GM18498 (cell line): ENCODE measurements around the gene MEGF6.
"Not testable (repeated sequence)": the region's sequence is repeated elsewhere in the genome, so short reads cannot be mapped to it uniquely, and the experiment has no call there.

ENCODE experiments used
- ATAC-seq: cut with Tn5 transposase; IDR thresholded peaks from one replicate; pipeline ENCODE4 v1.9.1; 2021; ENCODE audit warnings: mild to moderate bottlenecking, moderate library complexity; ENCODE audit not compliant: unreplicated experiment

The MEGF6 gene

DNA sequence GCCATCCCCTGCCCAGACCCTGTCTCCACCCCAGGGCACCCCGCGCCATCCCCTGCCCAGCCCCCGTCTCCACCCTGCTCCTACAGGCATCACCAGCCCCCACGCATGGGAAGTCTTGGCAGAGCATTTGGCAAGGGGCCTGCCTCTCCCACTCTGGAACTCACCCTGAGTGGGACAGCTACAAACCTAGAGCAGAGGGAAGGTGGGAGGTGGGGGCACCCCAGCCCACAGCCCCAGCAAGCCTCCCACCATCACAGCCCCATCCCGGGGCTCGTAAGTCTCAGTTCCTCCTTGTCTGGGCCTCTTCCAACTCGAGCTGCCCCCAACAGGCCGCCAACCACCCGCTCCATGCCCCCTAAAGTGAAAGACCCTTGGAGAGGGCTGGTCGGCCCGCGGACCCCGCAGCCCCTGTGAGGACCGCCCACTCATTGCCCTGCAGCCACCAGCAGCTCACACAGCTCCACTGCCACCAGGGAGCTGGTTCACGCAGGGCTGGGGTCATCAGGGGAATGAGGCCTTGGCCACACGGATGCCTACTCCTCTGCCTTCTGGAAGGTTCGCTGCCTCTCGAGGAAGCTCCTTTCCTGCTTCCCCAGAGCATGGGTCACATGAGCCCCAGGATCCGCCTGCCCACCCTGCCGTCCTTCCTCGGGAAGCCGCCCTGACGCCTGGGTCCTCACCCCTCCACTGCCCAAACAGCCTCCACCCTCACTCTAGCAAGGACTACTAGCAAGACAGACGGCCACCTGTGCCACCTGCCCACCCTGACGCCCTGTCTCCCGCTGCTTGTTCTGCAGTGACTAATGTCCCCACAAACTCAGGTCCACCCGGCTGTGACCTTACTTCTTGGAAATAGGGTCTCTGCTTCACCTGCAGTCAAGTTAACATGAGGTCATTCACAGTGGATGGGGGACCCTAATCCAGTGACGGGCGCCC is 14.4 kb downstream of the MEGF6 start:
- ATAC-seq, result no peak

DNA sequence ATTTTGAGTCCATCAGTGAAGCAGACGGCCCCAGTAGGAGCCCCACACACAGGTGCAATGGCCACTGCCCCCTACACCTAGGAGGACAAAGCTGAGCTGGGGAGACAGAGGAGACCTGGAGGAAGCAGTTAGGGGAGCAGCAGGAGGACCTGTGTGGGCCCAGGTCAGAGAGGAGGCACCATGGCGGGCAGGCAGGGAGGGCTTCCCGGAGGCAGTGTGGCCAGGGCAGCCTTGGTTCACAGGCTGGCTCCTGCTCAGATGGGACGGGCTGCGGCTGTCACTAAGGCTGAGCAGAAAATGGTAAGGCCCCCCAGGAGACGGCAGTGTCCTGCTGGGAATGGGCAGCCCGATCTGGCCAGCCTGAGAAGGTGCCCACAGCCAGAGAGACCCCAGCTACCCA is 15.4 kb downstream of the MEGF6 start:
- no peak for ATAC-seq

DNA sequence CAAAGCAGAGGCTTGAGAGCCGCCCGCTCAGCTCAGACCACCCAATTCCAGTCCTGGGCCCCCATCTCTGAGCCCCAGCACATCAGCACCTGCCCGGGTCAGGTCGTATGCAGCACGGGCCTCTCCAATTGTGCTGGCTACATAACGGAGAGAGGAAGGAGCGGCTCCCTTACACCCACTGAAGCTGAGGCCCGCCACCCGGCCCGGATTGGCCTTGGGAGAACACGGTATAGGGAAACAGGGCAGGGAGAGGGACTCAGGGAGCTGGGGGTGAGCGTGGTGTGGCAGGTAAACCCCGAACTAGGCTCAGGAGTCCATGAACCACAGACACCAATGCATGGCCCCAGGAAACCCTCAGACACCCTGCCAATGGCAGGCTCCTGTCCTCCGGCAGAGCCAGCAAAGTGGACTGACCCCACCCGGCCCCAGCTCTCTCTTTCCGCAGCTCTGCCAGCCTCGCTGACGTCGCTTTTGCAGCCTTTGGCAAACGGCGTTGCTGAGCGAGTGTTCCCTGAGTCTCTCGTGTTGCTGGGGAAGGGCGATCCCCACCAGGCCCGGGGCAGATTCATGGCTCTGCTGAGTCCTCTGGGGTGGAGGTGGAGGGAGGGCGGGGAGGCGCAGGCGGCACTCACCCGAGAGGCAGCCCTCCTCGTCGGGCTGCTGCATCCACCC is 16.5 kb downstream of the MEGF6 start:
- ATAC-seq, result no peak

DNA sequence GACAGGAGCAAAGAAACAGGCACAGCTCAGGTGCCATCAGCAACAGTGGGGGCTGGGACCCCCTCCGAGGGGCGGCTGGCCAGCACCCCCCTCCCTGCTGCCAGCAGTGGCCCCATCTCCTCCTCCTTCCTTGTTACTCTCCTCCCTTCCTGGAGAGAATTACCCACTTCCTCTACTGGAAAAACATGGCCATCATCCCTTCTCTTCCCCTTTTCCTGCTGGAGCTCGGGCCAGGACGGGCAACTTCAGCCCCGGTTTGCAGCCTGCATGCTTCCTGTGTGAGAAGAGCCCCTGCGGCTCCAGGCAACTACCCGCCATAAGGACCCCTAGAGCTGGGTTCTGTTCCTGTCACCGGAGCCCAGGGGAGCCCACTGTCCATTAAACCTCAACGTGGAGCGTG is 17.6 kb downstream of the MEGF6 start:
- no peak for ATAC-seq

DNA sequence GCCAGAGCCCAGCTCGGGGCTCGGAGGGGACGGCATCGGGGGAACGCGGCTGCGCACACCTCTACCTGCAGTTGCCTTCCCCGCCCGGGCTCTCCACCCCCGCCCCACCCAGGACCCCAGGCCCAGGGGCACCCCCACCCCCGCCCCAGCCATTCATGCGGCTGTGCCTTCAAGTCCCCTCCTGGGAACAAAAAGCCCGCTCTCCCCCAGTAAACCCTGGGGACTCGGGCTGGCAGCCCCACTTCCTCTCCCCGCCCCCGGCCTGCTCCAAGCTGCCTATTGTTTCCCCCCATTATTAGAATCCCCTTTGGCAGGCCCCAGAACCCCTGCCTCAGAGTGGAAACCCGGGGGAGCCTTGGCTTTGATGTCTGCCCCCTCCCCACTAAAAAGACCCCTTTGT is 18.0 kb downstream of the MEGF6 start:
- ATAC-seq, result no peak

DNA sequence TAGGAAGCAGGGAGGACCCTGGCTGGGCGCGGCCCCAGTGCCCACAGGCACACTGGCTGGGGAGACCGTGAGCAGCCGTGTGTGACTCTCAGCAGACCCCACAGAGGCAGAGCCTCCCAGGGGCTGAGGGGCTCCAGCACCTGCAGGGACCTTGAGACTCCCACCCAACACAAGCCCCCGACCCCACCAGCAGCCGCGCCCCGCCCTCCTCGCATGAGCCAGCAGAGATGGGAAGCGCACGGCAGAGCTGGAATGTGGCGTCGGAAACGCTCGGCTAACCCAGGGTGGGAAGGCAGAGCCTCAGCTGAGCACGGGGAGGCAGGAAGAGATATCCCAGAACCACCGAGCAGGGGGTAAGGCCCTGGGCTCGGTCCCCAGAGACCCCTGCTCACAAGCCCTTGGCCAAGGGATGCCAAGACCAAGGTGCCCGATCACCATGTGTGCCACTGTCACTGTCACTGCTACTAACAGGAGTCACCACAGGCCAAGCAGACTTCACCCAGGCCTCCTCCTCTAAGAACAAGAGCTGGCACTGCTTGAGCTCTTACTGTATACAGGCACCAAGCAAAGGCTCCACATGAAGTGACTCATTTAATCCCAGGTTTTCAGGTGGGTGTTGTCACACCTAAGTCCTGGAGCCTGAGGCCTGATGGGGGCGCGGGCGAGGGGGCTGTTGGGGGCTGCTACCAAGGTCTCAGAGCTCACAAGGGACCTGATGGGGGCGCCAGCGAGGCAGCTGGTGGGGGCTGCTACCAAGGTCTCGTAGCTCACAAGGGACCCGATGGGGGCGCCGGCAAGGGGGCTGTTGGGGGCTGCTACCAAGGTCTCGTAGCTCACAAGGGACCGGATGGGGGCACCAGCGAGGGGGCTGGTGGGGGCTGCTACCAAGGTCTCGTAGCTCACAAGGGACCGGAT is 20.1 kb downstream of the MEGF6 start:
- ATAC-seq, result no peak

DNA sequence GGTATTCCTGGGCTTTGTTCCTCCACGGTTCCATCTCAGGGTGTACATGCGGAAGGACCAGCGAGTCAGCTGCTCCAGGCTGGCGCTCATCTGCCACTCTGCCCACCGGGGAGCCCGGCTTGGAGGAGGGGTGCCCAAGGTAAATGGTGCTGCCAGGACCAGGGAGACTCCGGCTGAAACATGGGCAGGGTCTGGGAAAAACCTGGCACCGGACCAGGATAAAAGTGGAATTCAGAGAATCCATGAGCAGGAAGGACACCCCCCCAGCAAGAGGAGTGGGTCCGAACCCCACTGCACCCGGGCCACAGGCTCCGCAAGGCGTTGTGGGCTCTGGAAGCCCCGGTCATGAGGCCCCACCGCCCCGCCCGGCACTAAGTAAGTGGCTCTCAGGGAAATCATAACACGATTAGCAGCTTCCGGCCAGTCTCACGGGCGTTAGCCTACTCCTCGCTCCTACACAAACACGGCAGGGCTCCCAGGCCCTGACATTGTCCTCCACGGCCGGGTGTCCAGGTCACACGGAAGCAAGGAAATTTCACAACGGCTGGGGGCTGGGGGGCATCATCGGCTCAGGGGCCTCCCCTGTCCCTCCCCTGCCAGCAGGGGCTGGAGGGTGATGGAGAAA is 21.1 kb downstream of the MEGF6 start:
- no peak for ATAC-seq

DNA sequence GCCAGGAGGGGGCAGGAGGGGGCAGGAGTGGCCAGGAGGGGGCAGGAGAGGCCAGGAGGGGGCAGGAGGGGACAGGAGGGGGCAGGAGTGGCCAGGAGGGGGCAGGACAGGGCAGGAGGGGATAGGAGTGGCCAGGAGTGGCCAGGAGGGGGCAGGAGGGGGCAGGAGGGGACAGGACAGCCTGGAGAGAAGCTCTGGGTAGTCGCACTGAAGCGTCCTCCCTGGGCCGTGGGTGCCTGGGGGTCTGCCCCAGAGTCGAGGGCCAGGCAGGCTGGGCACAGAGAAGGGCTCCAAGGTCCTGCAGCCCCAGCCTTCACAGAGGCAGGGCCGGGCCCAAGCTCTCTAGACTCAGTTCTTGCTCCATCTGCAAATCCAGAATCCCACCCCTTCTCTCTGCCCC is 22.9 kb downstream of the MEGF6 start:
- ATAC-seq, result no peak

DNA sequence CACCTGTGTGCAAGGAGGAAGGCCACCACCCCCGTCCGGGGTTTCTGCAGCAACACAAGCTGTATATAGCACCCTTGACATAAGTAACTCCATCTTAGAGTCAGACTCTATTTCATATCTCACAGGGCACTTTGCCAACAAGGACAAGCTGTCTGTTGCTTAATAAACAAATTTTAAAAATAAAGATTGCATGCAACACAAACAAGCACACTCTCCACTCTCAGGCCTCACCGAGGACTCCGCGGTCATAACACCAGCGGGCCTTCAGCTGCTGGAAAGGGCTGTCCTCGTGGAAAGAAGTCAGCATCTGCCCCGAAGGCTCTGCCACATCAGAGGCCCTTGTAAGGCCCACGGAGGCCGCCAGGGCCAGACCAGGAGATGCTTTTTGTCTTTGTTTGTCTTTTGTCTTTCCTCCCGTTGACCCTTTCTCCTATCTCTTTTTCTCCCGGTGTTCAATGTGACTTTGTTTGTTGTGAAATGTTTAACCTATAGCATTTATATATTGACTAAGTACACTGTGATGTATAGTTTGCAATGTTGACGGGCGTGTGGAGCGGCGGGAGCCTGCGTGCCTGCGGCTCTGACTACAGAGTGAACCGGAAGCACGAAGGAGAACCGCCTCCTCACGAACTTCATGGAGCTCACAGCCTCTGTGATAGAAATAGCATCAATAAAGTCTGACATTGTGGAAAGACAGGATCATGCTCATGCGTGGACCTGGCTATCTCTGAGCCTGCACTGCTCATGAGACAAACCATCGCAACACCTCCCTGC is 24.1 kb downstream of the MEGF6 start:
- no peak for ATAC-seq

DNA sequence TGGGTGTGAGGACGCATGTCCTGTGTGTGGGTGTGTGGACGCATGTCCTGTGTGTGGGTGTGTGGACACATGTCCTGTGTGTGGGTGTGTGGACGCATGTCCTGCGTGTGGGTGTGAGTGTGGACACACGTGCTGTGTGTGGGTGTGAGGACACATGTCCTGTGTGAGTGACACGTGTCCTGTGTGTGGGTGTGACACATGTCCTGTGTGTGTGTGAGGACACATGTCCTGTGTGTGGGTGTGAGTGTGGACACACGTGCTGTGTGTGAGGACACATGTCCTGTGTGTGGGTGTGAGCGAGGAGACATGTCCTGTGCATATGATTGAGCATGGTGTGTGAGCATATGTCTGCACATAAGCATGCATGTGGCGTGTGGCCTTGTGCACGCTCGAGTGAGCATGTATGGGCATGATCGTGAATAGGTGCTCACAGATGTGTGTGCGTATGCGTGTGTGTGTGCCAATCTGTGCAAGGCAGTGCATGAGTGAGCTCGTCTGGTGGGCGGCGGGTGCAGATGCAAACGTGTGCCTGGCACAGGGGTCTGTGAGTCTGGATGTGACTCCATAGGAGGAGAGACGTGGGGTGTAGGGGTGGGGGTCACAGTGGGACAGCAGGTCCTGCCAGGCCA is 25.3 kb downstream of the MEGF6 start:
- ATAC-seq, result no peak

DNA sequence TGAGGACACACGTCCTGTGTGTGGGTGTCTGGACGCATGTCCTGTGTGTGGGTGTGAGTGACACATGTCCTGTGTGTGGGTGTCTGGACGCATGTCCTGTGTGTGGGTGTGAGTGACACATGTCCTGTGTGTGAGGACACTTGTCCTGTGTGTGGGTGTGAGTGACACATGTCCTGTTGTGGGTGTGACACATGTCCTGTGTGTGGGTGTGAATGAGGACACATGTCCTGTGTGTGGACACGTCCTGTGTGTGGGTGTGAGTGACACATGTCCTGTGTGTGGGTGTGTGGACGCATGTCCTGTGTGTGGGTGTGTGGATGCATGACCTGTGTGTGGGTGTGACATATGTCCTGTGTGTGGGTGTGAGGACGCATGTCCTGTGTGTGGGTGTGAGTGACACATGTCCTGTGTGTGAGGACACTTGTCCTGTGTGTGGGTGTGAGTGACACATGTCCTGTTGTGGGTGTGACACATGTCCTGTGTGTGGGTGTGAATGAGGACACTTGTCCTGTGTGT is 25.9 kb downstream of the MEGF6 start:
- ATAC-seq, result not testable (repeated sequence)

DNA sequence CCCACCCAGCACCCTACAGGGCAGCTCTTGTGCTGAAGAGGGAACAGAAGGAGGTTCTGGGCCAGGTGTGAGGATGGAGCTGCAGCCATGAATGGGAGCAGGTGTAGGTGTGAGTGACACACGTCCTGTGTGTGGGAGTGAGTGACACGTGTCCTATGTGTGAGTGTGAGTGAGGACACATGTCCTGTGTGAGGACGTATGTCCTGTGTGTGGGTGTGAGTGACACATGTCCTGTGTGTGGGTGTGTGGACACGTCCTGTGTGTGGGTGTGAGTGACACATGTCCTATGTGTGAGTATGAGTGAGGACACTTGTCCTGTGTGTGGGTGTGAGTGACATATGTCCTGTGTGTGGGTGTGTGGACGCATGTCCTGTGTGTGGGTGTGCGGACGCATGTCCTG is 26.4 kb downstream of the MEGF6 start:
- ATAC-seq, result no peak

DNA sequence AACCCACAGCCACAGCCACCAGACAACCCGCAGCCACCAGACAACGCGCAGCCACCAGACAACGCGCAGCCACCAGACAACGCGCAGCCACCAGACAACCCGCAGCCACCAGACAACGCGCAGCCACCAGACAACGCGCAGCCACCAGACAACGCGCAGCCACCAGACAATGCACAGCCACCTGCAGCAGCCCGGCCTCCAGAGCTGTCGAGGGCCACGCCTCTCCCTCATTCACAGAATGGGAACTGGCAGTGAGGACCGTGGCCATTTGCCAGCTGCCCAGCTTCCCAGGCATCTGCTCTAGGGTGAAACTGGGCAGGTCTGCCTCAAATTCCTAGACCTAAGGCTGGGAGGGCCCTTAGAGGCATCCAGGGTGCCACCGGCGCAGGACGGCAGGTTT is 27.6 kb downstream of the MEGF6 start:
- not testable (repeated sequence) for ATAC-seq

DNA sequence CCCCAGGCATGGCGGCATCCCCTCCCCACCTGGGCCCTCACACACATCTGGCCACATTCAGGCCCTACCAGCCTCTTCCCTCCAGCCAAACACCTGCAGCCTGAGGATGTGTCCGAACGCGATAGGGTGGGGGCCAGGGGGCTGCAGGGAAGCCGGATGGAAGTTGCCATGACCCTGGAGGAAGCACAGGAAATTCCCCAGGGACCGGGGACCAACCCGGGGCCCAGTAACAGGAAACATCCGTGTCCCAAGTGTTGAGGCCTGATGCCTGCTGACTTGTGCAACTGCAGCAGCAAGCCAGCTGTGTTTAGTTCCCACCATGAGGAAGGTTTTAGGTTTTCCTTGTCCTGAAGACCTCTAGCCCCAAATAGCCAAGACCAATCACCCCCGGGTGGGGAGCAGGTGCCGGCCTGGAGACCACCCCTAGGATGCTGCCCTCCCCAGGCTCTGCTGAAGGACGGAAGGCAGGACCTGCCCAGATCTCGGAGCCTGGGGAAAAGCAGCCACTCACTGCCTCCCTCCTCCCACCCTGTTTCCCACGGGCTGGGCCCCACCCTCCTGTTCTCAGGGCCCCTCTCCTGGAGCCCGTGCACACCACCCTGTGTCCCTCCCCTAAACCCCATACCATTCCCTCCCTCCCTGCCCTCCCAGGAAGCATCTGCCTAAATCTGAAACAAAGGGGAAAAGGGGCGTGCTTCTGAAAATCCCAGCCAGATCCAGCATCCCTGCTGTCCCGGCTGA is 29.8 kb downstream of the MEGF6 start:
- no peak for ATAC-seq

DNA sequence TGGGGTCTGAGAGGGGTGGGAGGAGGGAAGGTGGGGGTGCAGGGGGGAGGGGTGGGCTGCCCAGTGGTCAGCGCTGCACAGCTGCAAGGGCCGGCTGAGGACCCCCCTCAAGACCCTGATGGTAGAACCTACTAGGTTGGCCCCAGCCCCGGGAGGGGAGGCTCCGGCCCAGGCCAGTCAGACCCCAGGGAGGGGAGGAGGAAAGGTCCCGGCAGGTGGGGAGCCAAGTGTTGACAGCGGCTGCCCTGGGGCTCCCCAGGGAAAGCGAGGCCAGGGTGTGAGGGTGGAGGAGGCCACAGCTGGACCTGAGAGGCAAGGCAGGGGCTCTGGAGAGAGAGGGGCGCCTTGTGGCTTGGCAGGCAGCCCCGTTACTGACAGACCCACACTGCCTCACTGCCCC is 31.1 kb downstream of the MEGF6 start:
- ATAC-seq, result no peak

DNA sequence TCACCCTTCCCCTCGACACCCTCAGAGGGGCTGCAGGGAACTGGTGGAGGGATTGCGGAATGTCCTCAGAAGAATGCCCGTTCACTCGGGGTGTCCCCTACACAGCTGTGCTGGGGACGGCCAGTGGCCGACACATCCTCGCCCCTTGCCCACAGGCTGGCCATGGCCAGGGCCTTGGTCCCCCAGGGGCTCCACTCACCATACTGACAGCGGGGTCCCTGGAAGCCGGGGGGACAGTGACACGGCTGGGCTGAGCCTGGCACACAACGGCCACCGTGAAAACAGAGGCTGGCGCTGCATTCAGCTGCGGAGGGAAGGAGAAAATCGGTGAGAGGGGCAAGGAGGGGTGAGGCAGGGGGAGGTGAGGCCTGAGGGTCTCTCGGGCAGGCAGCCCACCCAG is 31.7 kb downstream of the MEGF6 start:
- ATAC-seq, result no peak

DNA sequence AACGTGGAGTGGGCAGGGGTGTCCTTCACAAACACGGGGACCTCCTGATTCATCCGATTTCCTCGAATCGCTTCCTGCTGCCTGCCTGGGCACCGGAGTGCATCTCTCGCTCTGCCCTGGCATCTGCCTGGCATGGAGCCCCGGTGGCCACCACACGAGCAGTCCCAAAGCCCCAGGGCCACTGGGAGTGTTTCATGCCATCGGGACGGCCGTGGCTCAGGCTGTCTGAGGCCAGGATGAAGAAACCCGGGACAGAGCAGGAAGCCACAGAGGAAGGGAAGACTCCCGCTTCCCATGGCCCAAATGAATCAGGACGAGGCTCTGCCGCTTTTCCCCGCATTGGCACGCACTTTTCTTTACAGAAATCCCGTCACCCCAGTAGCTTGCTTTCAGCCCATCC is 32.4 kb downstream of the MEGF6 start:
- no peak for ATAC-seq

DNA sequence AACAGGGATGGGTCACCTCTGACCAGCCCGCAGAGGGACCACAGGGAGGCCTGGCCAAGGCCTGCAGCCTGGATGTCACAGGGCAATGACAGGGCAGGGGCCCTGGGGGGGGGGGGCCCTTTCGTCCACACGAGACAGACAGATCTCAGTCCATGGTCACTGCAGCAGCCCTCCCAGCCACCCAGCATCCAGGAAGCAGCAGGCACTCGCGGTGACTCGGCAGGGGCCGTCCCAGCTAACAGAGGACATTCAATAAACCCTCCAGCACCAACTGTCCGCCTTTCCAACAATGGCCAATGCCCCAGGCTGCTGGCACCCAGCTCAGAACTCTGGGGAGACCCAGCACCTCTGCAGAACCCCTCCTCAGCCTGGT is 32.9 kb downstream of the MEGF6 start:
- no peak for ATAC-seq
